Measurements from ENCODE around the gene SSRP1. TPM values are rescaled to one million over a fixed set of nuclear protein-coding genes. Genes with fewer than 3 reads are reported as not detected.
"Not testable (repeated sequence)": the region's sequence is repeated elsewhere in the genome, so short reads cannot be mapped to it uniquely, and the experiment has no call there.

Gene SSRP1
- total RNA-seq, 4 donors from 2014 or later, result 29.4 to 115 (median 75.3) TPM

GRCh38 chr11:57339328-57339727 lies 3.6 kb upstream of the SSRP1 start:
- no peak for DNase-seq
- Histone ChIP-seq H3K4me3 (no peak overlapping the region), H3K27ac (no peak overlapping the region), H3K27me3 (no peaks in the 10 kb centered on the region), H3K36me3 (no peaks in the 10 kb centered on the region), H3K9me3 (no peaks in the 10 kb centered on the region), H3K4me1 (no peaks in the 10 kb centered on the region)
- intact Hi-C loops (cut with DNase I; ENCODE audit: low total_unique reads), result no loop called here
- TF ChIP-seq POLR2A (IDR thresholded peaks at IDR 0.05) (no peak), CTCF (IDR thresholded peaks at IDR 0.05) (no peak)

DNA sequence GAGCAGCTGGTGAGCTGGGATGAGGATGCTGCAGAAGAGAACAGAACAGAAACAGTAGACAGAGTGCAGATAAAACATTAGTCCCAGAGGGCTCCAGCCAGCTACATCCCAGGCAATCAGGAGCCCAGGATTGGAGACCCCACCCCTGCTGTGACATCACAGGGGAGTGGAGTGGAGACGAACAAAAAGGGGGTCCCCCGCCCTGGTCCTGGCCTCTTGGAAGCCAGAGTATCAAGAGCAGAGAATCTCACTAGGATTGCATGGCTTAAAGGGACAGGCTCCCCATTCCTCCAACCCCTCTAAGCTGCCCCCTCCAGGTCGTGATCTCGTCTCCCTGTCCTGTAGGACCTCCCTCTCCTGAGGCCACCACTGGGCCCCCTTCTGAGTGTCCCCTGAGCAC lies 2.5 kb upstream of the SSRP1 start, which contains the start of gene P2RX3:
TSS of gene P2RX3 (plus strand) at position 211 of the 400 bp plus-strand sequence. CDS start 199 bp downstream, outside the sequence.
- Histone ChIP-seq H3K27me3 (no peaks in the 10 kb centered on the region), H3K27ac (no peak within 1 kb of the TSS), H3K9me3 (no peaks in the 10 kb centered on the region), H3K4me1 (no peaks in the 10 kb centered on the region), H3K36me3 (no peaks in the 10 kb centered on the region), H3K4me3 (no peak within 1 kb of the TSS)
- DNase-seq, result no peak
- no peak for TF ChIP-seq CTCF (IDR thresholded peaks at IDR 0.05)
- no peak for TF ChIP-seq POLR2A (IDR thresholded peaks at IDR 0.05)
- intact Hi-C loops (cut with DNase I; ENCODE audit: low total_unique reads), result no loop called here

GRCh38 chr11:57336856-57337255 lies 1.2 kb upstream of the SSRP1 start:
- H3K27me3 ChIP-seq; intact Hi-C loops (cut with DNase I; ENCODE audit: low total_unique reads); H3K9me3 ChIP-seq; H3K4me3 ChIP-seq; DNase-seq; H3K36me3 ChIP-seq; H3K4me1 ChIP-seq: not testable (repeated sequence)
- peak overlapping the region in 1 of 2 donors; percentile 96 for H3K27ac ChIP-seq

- Histone ChIP-seq H3K9me3 (no peaks in the 10 kb centered on the region), H3K27ac (peak overlapping the region; percentile 81 to 96), H3K4me1 (no peaks in the 10 kb centered on the region), H3K36me3 (no peaks in the 10 kb centered on the region), H3K4me3 (peak overlapping the region; percentile 70 to 81), H3K27me3 (no peaks in the 10 kb centered on the region)
- intact Hi-C loops (cut with DNase I; ENCODE audit: low total_unique reads), result no loop called here
- no peak for TF ChIP-seq POLR2A (IDR thresholded peaks at IDR 0.05)
- no peak for TF ChIP-seq CTCF (IDR thresholded peaks at IDR 0.05)
- DNase-seq, result no peak
These were observed 497 bp upstream of the SSRP1 start for GRCh38 chr11:57336111-57336666.

DNA sequence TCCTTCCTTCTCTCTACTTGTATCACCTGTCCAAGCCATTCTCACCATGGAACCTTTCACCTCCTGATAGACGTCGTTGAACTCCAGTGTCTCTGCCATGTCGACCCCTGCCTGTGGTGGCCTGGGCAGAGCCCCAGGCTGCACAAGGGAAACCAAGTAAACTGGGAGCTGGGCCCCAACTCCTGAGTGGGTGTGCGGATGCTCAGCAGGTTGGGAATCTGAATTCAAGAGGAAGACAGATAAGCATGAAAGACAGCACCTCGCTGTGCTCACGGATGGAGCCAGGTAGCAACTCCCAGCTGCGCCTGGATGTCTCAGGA lies 709 bp downstream of the SSRP1 start:
- intact Hi-C loops (cut with DNase I; ENCODE audit: low total_unique reads), result no loop called here
- peak overlapping the region; percentile 81 to 96 for H3K27ac ChIP-seq
- H3K4me1 ChIP-seq, result no peaks in the 10 kb centered on the region
- no peaks in the 10 kb centered on the region for H3K9me3 ChIP-seq
- H3K4me3 ChIP-seq, result peak overlapping the region; percentile 70 to 81
- no peak for DNase-seq
- TF ChIP-seq CTCF (IDR thresholded peaks at IDR 0.05) (no peak), POLR2A (IDR thresholded peaks at IDR 0.05) (no peak)
- H3K27me3 ChIP-seq, result no peaks in the 10 kb centered on the region
- H3K36me3 ChIP-seq, result no peaks in the 10 kb centered on the region

All from uterus (tissue), 4 donors.